ENCODE measurements around the gene RNF220.

DNA sequence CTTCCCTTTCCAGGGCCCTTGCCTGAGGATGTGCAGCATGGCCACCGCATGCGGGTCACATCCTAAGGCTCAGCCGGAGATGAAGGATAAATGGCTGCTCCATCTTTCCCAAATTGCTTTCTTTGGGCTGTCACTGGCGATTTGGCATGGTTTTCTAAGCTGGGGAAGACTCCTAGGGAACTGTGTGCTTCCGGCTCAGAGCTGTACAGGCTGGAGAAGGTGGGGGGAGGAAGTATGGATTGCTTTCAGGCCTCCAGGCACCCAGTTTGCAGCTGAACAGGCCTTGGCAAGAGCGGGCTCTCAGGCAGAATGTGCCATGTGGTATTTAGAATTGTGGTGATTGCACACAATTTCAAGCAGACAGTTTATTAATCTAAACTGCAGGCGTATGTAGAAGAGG lies 220.3 kb downstream of the RNF220 start:
- TF ChIP-seq, protein P1, sequence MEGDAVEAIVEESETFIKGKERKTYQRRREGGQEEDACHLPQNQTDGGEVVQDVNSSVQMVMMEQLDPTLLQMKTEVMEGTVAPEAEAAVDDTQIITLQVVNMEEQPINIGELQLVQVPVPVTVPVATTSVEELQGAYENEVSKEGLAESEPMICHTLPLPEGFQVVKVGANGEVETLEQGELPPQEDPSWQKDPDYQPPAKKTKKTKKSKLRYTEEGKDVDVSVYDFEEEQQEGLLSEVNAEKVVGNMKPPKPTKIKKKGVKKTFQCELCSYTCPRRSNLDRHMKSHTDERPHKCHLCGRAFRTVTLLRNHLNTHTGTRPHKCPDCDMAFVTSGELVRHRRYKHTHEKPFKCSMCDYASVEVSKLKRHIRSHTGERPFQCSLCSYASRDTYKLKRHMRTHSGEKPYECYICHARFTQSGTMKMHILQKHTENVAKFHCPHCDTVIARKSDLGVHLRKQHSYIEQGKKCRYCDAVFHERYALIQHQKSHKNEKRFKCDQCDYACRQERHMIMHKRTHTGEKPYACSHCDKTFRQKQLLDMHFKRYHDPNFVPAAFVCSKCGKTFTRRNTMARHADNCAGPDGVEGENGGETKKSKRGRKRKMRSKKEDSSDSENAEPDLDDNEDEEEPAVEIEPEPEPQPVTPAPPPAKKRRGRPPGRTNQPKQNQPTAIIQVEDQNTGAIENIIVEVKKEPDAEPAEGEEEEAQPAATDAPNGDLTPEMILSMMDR (IDR thresholded peaks at IDR 0.05): no peak
- TF ChIP-seq POLR2A (IDR thresholded peaks at IDR 0.05): no peak
